AML-193 (cell line): ENCODE measurements around the gene MAML2.

Source experiments
- DNase-seq, 2 experiments: peaks; one replicate each; lab custom pipeline; 2025; lab: John Stamatoyannopoulos, UW

MAML2 gene

GRCh38 chr11:96098511-96099241 is 244.3 kb downstream of the MAML2 start:
- DNase-seq = no peak

GRCh38 chr11:96097844-96098421 is 245.1 kb downstream of the MAML2 start:
- DNase-seq = no peak

GRCh38 chr11:96096360-96096759 is 246.6 kb downstream of the MAML2 start:
- no peak for DNase-seq

- DNase-seq = no peak
These were observed 247.1 kb downstream of the MAML2 start for GRCh38 chr11:96095884-96096303.

- DNase-seq = no peak
These were observed 248.8 kb downstream of the MAML2 start for GRCh38 chr11:96094156-96094555.

- no peak for DNase-seq
These were observed 250.5 kb downstream of the MAML2 start for GRCh38 chr11:96092511-96092910.

- peak; percentile 21 to 35 for DNase-seq
These were observed 251.5 kb downstream of the MAML2 start for GRCh38 chr11:96091476-96091875.

GRCh38 chr11:96090711-96091110 is 252.3 kb downstream of the MAML2 start:
- no peak for DNase-seq

- no peak for DNase-seq
These were observed 254.1 kb downstream of the MAML2 start for GRCh38 chr11:96088914-96089313.

GRCh38 chr11:96086111-96086510 is 256.9 kb downstream of the MAML2 start:
- no peak for DNase-seq

- no peak for DNase-seq
These were observed 257.6 kb downstream of the MAML2 start for GRCh38 chr11:96085319-96085930.

GRCh38 chr11:96084610-96085318 is 258.2 kb downstream of the MAML2 start:
- DNase-seq = no peak

- DNase-seq = no peak
These were observed 260.1 kb downstream of the MAML2 start for GRCh38 chr11:96082936-96083335.

GRCh38 chr11:96082002-96082899 is 260.7 kb downstream of the MAML2 start:
- DNase-seq = no peak

GRCh38 chr11:96081561-96081960 is 261.4 kb downstream of the MAML2 start:
- DNase-seq = no peak

- DNase-seq = no peak
These were observed 263.3 kb downstream of the MAML2 start for GRCh38 chr11:96079691-96080090.

GRCh38 chr11:96075532-96075959 is 267.4 kb downstream of the MAML2 start:
- DNase-seq = no peak

- DNase-seq = no peak
These were observed 268.3 kb downstream of the MAML2 start for GRCh38 chr11:96074551-96075310.

- no peak for DNase-seq
These were observed 269.5 kb downstream of the MAML2 start for GRCh38 chr11:96073536-96073935.

- no peak for DNase-seq
These were observed 270.4 kb downstream of the MAML2 start for GRCh38 chr11:96072592-96072991.

- no peak for DNase-seq
These were observed 272.5 kb downstream of the MAML2 start for GRCh38 chr11:96070453-96070852.
